ENCODE measurements around the gene CDK19.
"Not testable (repeated sequence)": the region's sequence is repeated elsewhere in the genome, so short reads cannot be mapped to it uniquely, and the experiment has no call there.

CDK19 gene

DNA sequence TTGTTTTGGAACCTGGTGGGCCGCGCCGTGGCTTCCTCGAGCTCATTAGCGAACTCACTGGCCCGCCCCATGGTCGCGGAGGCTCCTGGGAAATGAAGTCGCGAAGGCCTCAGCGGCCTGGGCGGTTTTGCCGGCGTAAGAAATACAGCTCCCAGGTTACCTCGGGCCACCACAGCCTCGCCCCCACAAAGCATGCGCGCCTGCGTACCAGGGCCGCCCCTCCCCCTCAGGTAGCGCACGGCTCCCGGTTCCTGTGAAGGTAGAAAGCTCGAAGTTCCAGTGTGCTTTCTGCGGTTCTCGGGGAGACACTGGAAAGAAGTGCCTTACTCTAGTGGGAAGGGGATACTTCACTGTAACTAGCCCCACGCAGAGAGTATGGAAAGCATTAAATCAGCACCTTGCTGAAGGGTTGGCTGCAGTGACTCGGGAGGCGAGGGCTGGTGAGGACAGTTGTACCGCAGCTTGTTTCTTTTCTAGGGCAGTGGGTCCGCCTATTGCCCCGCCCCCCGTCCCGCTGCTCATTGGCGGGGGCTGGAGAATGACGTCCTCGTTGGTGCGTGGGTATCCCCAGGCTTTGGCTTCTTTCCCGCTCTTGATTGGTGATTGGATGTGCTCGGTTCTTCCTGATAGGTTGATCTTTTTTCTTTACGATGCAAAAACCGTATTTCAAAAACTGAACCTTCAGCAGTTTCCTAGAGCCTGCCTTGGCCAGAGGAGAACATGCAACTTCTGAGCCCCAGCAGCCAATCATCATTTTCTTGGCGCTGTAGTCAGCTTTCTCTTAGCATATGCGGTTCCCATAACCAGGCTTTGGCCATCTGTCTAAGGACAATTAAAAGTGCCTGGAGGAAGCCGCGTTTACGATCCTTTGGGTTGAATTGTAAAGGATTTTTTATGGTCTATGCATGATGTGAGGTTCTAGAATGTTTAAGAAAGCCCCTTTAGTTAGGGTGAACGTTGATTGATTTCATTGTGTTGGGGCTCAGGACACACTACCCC lies at the start of gene CDK19:
Gene CDK19 (minus strand): TSS at position 59 of the 999 bp plus-strand sequence. CDS start 333 bp downstream, outside the sequence.
- DNase-seq: peak; percentile 96 to 99 (median 98)
- intact Hi-C loops (cut with DNase I): loop anchor here (1.0 to 10.0 kb wide), 4 partner anchors 59 to 291 kb away; partner anchors contain the start of genes AMD1 and GTF3C6

DNA sequence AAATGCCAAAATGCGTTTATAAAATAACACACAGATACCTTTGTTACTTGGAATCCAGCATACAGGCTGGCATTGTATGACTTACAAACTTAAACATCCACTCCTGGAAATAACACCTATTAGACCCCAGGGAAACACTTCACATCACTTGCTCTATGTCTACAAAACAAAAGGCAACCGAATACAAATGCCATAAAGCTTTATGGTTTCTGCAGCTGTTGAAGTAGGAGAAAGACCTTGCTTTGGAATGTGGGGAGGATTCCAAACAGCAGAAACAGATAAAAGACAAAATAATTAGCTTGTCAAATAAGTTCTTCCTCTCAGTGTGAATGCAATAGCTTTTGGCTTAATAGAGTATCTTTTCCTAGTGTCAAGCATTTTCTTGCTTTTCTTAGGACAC lies 49.6 kb upstream of the CDK19 start:
- DNase-seq: no peak
- intact Hi-C loops (cut with DNase I): no loop called here

DNA sequence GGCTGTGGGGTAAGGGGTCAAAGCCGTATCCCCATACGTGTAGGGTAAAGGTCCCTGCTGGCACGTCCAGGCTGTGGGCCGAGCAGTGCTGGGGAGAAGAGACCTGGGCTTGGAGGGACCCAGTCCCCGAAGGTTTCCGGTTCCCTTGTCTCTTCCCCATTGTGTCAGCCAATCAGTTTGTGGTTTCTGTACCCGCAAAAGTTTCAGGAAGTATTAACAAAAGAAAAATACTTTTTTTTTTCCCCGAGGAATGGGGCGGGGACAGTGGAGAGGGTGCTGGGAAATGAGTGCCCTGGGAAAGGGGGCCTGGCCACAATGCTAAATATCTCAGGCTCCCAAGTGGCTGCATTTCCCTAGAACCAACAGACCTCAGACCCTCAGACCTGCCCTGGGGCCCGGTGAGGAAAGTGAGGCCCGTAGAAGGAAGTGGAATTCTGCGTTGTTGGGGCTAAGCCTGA lies 44.1 kb upstream of the CDK19 start:
- DNase-seq: peak in 10 of 42 donors; percentile 11 to 40 (median 22)
- intact Hi-C loops (cut with DNase I): no loop called here

DNA sequence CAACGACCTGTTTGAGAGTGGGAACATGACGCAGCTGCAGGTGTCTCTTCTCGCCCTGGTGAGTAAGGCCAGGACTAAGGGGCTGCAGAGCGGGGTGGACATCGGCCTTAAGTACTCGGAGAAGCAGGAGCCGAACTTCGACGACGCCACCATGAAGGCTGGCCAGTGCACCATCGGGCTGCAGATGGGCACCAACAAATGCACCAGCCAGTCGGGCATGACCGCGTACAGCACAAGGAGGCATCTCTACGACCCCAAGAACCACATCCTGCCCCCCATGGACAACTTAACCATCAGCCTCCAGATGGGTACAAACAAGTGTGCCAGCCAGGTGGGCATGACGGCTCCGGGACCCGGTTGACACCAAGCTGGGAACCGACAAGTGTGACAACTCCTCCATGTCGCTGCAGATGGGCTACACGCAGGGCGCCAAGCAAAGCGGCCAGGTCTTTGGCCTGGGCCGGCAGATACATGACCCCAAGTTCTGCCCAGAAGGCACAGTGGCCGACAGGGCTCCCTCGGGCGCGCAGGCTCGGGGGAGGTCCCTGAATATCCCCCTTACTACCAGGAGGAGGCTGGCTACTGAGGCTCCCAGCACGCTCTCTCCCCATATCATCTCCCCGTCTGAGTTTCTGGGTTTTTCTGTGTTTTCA lies 43.4 kb upstream of the CDK19 start:
- DNase-seq: no peak
- intact Hi-C loops (cut with DNase I): no loop called here

DNA sequence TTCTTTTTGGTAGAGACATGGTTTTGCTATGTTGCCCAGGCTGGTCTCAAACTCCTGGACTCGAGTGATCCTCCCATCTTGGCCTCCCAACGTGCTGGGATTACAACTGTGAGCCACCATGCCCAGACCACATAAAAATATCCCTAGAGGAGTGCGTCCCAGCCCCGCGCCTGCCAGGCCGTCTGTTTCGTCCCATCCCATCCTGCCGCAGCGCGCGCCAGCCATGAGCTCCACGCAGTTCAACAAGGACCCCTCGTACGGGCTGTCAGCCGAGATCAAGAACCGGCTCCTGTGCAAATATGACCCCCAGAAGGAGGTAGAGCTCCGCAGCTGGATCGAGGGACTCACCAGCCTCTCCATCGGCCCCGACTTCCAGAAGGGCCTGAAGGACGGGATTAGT lies 42.7 kb upstream of the CDK19 start:
- no peak for DNase-seq
- intact Hi-C loops (cut with DNase I): no loop called here

GRCh38 chr6:110856296-110856695 lies 41.0 kb upstream of the CDK19 start:
- no peak for DNase-seq
- intact Hi-C loops (cut with DNase I): no loop called here

GRCh38 chr6:110853754-110854477 lies 38.6 kb upstream of the CDK19 start:
- intact Hi-C loops (cut with DNase I): no loop called here
- no peak for DNase-seq

DNA sequence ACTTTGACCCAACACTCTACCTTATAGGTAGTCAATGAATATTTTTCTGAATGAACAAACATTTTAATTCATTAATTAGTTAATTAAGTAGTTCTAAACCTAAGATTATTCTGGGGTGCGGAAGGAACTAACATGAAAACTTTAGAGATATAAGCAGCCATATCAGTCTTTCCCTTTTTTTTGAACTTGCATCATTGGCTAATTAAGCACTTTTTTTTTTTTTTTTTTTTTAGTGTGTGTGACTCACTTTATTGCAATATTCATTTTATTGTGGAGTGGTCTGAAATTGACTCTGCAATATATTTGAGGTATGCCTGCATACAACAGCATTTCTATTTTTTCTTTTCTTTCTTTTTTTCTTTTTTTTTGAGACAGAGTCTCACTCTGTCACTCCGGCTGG lies 37.5 kb upstream of the CDK19 start:
- DNase-seq: no peak
- intact Hi-C loops (cut with DNase I): no loop called here

- intact Hi-C loops (cut with DNase I): no loop called here
- no peak for DNase-seq
Measured at GRCh38 chr6:110849781-110850180, 34.5 kb upstream of the CDK19 start.

DNA sequence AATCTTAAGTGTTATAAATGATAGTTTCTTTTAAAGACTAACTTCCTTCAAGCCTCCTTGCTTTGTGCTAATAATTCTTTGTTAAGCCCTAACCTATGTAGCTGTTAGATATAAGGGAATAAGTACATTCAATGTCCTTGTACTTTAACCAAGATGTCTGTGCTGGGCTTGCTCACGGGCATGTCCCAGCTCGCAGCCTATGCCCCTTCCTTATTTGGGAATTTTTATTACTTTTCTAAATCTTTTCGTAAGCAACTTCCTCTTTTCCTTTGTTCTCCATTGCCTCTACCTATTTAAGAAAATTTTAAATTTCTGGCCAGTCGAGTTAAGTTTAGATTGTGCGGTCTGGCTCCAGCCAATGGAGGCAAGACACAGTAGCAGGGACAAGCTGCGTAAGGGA lies 26.0 kb upstream of the CDK19 start:
- DNase-seq: no peak
- intact Hi-C loops (cut with DNase I): no loop called here

DNA sequence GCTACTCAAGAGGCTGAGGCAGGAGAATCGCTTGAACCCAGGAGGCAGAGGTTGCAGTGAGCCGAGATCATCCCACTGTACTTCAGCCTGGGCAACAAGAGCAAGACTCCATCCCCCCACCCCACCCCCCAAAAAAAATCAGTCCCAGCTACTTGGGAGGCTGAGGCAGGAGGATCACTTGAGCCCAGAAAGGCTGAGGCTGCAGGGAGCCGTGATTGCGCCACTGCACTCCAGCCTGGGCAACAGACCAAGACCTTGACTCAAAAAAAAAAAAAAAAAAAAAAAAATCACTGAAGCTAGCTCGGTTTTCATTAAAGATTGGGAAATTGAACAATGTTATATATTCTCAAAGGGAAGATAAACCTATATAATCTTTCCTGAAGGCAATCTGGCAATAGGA lies 20.5 kb upstream of the CDK19 start:
- DNase-seq; intact Hi-C loops (cut with DNase I): not testable (repeated sequence)

GRCh38 chr6:110833831-110834230 lies 18.6 kb upstream of the CDK19 start:
- DNase-seq: no peak
- intact Hi-C loops (cut with DNase I): no loop called here

- no peak for DNase-seq
- intact Hi-C loops (cut with DNase I): no loop called here
Measured at GRCh38 chr6:110831405-110831804, 16.1 kb upstream of the CDK19 start.

- intact Hi-C loops (cut with DNase I): no loop called here
- DNase-seq: peak in 25 of 42 donors; percentile 15 to 76 (median 38)
Measured at GRCh38 chr6:110828396-110828795, 13.1 kb upstream of the CDK19 start.

DNA sequence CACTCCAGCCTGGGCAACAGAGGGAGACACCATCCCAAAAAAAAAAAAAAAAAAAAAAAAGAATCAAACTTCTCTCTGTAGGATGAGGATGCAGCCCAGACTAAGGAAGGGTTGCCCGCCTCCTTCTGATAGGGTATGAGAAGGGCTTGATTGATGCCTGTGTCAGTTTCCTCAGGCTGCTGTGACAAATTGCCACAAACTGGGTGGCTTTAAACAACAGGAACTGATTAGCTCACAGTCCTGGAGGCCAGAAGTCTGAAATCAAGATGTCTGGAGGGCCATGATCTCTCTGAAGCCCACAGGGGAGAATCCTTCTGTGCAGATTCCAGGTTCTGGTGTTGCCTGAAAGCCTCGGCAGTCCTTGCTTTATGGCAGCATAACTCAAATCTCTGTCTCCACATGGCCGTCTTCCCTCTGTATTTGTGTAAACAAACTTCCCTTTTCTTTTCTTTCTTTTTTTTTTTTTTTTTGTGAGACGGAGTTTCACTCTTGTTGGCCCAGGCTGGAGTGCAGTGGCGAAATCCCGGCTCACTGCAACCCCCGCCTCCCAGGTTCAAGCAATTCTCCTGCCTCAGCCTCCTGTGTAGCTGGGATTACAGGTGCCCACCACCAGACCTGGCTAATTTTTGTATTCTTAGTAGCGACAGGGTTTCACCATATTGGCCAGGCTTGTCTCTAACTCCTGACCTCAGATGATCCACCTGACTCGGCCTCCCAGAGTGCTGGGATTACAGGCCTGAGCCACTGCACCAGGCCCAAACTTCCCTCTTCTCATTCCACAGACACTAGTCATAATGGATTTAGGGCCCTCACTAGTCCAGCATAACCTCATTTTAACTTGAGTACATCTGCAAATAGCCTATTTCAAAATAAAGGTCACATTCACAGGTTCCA lies 11.2 kb upstream of the CDK19 start:
- no peak for DNase-seq
- intact Hi-C loops (cut with DNase I): no loop called here

DNA sequence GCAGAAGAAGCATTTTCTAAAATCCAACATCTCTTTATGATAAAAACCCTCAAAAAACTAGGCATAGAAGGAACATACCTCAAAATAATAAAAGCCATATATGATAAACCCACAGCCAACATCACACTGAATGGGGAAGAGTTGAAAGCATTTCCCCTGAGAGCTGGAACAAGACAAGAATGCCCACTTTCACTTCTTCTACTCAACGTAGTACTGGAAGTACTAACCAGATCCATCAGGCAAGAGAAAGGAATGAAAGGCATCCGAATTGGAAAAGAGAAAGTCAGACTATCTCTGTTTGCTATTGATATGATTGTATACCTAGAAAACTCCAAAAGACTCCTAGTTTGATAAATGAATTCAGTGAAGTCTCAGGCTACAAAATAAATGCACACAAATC lies 7.9 kb upstream of the CDK19 start:
- intact Hi-C loops (cut with DNase I): no loop called here
- no peak for DNase-seq

GRCh38 chr6:110822249-110822648 lies 7.0 kb upstream of the CDK19 start:
- intact Hi-C loops (cut with DNase I): no loop called here
- DNase-seq: no peak

DNA sequence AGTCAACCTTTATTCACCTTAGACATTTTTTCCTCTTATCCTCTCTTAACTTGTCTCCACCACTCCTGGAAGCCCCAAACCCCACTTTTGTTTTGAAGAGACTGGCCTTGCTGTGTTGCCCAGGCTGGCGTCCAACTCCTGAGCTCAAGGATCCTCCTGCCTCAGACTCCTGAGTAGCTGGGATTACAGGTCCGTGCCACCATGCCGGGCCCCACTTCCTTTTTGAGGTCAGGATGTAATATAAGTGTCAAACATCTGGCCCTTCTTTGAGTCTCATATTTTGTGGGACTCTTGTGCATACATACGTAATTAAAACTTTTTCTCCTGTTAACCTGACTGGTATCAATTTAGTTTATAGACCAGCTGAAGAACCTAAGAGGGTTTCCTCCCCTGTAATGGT lies 1.4 kb upstream of the CDK19 start:
- intact Hi-C loops (cut with DNase I): loop anchor here (5.0 to 10.0 kb wide), 3 partner anchors 132 to 292 kb away; partner anchors contain the start of gene GTF3C6
- DNase-seq: no peak

All from head of caudate nucleus (tissue), 42 donors.